NCI-H82 treated with DMSO at 0.1 percent for 48 hours (cell line): Measurements from ENCODE around the gene RAB20.
"Not testable (repeated sequence)": the region's sequence is repeated elsewhere in the genome, so short reads cannot be mapped to it uniquely, and the experiment has no call there.

Source experiments
- DNase-seq: peaks from one replicate; lab custom pipeline; 2025; ENCODE audit not compliant: unreplicated experiment; lab: John Stamatoyannopoulos, UW

RAB20 gene, protein sequence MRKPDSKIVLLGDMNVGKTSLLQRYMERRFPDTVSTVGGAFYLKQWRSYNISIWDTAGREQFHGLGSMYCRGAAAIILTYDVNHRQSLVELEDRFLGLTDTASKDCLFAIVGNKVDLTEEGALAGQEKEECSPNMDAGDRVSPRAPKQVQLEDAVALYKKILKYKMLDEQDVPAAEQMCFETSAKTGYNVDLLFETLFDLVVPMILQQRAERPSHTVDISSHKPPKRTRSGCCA

DNA sequence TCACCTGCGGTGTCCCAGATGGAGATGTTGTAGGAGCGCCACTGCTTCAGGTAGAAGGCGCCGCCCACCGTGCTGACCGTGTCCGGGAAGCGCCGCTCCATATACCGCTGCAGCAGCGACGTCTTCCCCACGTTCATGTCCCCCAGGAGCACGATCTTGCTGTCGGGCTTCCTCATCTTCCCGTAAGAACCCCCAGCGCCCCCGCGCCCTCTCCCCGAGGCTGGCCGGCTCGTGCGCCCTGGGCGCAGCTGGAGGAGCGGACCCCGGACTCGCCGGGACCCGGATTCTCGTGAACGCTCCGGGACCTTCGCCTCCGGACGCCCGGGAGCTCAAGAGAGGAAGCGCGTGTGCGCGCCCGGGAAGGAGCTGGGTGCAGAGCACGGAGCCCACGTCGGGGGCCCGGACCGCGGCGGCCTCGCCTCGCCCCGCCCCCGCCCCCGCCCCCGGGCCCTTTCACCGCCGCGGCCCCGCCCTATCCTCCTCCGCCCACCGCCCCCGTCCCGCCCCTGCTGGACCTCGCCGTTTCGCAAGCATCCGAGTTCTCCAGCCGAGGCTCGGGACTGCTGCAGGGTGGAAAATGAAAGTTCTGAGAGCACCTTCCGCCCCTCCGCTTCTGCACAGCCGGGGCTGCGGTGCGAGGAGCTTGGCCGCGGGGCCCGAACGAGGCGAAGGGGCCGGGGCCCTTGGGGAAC is at the start of gene RAB20:
TSS of gene RAB20 (minus strand) at position 379 of the 692 bp plus-strand sequence. CDS start at position 176, 203 bp downstream.
- peak; percentile 14 for DNase-seq

DNA sequence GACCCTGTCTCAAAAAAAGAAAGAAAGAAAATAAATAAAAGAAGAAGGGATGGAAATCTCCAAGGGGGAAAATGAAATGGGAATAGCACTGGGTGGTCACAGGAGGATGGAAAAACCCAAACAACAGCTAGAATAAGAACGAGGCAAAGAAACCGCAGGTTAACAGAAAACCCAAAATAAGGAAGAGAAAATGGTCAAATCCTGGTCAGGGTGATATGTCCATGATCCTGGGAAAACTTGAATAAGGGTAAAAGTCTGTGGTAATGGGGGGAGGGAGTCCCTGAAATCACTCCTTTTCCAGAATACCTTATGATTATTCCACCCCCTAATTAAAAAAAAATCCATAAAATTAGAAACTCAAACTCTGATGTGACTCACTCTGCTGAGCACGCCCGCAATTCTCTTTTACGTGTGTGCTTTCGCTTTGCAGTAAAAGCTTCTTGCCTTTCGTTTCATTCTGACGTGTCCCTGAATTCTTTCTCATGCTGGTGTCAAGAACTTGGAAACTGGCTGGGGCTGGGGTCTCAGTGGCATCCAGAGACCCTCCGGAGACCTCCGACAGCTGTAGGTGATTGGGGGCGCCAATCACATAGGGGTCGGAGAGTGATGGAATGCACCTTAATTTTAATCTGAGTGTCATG is 49.6 kb upstream of the RAB20 start:
- no peak for DNase-seq

DNA sequence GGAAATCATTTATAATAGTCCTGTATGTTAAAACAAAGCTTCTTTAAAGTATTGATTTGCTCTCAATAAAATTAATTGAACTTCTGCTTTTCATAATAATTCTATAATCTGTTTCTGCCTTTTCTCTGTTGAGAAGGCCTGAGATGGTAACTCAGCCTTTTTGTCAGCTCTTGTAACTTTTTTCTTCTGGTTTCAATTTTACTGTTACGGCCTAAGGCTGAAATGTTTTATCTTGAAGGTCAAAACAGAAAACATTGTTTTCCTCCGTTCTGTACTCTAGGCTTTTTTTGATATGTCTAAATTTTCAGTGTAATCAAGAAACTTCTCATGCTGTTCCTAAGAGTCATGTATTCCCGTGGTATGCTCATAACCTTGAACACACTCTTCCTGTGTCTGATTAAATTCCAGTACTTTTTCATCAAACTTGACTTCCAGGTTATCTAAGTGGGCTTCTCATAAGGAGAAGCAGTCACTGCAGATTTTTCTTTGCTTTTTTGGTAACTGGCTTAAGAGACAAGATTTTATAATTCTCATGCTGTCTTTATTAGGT is 46.2 kb upstream of the RAB20 start:
- DNase-seq: no peak

DNA sequence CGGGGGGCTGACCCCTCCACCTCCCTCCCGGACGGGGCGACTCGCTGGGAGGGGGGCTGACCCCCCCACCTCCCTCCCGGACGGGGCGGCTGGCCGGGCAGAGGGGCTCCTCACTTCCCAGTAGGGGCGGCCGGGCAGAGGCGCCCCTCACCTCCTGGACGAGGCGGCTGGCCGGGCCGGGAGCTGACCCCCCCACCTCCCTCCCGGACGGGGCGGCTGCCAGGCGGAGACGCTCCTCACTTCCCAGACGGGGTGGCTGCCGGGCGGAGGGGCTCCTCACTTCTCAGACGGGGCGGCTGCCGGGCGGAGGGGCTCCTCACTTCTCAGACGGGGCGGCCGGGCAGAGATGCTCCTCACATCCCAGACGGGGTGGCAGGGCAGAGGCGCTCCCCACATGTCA is 44.8 kb upstream of the RAB20 start:
- DNase-seq: not testable (repeated sequence)

DNA sequence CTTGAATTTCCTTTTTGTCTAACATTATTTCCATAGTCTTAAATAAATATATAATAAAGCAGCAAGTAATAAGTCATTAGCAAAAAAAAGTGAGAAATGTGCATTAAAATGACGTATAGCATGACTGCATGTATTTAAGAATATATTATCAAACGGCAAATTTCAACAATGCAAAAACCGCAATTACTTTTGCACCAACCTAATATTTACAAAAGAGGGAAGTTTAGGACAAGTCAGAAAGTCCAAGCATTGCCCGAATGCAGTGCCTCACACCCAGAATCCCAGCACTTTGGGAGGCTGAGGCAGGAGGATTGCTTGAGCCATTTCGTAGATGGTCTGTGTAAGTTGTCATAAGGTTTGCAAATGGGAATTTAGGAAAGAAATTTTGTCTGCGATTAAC is 43.6 kb upstream of the RAB20 start:
- no peak for DNase-seq

DNA sequence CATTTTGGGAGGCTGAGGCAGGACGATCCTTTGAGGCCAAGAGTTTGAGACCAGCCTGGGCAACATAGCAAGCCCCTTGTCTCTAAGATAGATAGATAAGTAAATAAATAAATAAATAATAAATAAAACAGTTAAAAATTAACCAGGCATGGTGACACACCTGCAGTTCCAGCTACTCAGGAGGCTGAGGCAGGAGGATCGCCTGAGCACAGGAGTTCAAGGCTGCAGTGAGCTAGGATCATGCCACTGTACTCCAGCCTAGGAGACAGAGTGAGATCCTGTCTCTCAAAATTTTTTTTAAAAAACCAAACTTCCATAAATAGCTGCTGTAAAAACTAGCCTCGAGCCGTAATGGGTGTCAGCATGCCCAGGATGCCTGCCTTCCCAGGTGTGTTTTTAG is 39.5 kb upstream of the RAB20 start:
- DNase-seq: no peak

DNA sequence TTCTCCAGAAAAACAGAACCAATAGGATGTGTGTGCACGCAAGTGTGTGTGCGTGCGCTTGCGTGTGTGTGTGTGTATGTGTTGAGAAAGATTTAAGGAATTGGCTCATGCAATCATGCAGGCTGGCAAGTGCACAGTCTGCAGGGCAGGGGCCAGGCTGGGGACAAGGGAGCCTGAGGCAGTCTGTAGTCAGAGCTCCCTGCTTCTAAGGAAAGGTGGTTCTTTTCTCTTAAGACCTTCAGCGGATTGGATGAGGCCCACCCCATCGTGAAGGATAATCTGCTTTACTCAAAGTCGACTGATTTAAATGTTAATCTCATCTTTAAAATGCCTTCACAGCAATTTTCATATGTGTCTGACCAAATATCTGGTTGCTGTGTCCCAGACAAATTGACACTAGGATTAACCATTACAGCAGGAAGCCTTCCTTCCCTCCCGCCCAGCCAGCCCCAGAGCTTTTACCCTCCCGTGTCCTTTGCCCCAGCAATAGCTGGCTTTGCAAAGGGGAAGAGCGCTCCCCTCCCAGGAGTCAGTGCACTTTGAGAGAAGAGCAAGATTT is 38.8 kb upstream of the RAB20 start:
- DNase-seq: peak; percentile 65

DNA sequence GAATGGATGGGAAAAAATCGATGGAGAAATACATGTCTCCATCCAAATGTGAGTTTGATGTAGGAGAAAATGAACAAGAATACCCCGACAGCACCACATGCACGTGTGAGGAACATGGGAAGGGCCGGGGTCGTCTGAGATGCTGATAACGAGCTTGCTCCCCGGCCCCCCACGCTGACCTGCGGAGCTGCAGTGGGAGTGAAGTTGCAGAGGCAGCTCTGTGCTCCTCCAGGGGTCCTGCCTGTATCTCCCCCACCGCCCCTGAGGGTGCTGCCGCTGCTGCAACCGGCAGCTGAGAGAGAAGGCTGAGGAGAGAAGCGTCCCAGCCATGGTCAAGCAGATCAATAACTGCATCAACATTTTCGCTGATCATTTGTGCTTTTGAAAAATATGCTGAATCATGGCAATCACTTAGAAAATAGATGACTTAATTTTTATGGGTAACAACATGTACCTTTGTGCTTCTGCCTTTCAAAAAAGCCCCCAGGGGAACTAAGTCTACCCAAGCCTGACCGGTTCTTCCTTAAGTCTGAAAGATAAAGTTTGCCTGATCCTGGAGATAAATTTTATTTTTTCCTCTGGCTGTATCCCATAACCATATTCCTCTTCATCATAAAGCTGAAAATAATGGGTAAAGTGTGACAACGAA is 35.6 kb upstream of the RAB20 start:
- DNase-seq: no peak

DNA sequence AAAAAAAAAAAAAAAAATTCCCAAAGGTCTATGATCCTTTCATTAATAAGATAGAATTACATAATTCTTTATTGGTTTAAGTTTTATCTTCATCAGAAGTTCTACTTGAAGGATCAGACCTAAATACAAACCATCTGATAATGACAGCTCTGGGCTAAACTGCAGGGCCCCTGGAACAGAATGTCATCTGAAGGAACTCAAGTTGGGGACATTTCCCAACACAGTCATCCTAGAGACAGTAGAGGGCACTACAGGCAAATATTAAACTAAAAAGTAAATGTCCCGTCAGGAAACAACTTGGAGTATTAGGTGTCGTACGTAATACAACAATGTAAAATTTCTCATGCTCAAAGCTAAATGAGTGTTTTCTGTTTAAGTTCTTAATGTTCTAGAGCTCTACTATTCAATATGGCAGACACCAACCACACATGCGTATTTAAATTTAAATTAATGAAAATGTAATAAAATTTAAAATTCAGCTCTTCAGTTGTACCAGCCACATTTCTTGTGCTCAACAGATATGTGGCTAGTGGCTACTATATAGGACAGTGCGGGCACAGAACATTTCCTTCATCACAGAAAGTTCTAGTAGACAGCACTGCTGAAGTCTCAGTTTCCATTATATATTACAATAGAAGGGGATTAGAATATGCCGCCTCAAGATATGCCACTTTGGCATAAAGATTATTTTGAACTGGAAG is 32.1 kb upstream of the RAB20 start:
- peak; percentile 46 for DNase-seq

DNA sequence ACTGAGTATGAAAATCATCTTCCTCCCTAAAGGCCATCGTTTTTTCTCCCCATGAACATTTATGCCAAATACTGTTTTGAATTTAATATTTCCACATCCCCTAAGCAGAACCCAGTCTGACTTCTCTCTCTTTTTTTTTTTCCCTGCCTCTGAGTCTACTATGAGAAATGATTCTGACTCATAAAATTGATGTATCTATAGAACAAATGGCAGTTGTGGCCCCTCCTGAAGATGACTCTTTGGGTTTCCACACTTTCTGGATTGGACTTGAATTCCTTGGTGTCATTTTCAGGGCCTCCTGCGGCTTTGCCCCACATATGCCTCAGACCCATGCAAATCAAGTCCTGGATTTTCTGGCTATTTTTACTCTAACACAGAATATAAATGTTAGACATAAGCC is 31.1 kb upstream of the RAB20 start:
- DNase-seq: no peak

DNA sequence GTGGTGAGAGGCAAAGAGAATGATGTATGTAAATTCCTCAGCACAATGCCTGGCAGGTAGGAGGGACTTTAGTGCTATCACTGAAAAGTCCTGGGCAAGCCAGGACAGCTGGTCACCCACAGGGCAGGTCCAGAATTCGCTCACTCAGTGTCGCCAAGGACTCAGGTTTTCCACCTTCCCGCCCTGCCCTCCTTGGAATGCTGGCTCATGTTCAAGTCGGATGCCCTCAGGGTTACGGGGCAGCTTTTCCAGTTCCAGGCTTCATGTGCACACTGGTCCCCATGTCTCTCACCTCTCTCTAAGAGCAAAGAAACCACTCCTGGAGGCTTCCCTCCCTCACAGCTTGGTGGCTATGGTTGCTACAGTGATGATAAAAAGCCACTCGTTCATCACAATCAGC is 29.1 kb upstream of the RAB20 start:
- DNase-seq: no peak

DNA sequence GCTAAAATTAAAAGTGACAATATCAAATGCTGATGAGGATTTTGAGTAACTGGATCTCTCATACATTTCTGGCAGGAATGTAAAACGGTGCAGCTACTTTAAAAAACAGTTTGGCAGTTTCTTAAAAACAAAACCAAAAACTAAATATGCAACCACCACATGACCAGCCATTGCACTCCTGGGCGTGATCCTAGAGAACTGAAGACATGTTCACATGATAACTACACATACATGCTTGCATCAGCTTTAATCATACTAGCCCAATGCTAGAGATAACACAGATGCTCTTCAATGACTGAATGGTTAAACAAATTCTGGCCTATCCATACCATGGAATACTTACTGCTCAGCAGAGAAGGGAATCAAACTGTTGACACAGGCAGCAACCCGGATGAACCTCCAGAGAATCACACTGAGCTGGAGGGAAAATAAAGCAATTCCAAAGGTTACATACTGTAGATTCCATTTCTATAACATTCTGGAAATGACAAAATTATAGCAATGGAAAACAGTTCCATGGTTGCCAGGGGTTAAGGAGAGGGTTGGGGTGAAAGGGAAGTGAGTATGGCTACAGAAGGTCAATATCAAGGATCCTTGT is 28.4 kb upstream of the RAB20 start:
- DNase-seq: no peak

DNA sequence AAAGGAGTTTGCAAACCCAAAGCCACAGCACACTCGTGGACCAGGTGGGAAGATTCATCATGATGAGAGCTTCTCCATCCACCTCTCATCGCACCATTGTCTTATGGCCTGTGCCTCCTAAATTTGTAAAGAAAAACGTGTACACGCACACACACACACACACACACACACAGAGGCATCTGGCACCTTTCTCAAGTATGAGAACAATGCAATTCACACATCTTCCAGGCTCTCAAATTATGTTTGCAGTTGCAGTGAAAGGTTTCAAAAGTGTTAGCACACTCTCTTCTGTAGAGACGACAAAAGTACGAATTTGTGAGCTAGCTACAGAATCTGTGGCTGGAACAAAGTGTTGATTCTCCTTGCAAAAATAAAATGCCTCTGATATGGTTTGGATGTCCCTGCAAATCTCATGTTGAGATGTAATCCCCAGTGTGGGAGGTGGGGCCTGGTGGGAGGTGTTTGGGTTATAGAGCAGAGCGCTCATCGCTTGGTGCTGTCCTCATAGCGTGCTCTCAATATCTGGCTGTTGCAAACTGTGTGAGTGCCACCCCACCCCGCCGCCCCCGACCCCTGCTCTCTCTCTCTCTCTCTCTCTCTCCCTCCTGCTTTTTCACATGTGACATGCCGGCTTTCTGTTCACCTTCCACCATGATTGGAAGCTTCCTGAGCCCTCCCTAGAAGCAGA is 21.8 kb upstream of the RAB20 start:
- no peak for DNase-seq

DNA sequence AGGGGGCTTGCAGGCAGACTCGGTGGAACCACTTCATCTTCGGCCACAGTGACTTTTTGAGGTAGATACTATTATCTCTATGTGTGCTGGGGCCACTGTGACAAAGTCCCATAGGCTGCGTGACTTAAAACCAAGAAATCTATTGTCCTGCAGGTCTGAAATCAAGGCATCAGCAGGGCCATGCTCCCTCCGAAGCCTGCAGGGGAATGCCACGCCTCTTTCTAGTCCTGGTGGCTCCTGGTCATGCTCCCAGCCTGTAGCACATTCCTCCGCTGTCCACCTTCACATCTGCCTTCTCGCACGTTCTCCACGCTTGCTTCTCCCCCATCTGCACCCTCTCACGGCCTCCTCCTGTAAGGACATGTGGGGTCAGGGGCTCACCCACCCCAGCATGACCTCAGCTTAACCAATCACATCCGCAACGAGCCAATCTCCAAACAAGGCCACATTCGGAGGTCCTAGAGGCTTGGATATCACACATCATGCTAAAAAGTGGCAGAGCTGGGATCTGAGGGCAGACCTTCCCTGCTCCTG is 21.0 kb upstream of the RAB20 start:
- DNase-seq: no peak

DNA sequence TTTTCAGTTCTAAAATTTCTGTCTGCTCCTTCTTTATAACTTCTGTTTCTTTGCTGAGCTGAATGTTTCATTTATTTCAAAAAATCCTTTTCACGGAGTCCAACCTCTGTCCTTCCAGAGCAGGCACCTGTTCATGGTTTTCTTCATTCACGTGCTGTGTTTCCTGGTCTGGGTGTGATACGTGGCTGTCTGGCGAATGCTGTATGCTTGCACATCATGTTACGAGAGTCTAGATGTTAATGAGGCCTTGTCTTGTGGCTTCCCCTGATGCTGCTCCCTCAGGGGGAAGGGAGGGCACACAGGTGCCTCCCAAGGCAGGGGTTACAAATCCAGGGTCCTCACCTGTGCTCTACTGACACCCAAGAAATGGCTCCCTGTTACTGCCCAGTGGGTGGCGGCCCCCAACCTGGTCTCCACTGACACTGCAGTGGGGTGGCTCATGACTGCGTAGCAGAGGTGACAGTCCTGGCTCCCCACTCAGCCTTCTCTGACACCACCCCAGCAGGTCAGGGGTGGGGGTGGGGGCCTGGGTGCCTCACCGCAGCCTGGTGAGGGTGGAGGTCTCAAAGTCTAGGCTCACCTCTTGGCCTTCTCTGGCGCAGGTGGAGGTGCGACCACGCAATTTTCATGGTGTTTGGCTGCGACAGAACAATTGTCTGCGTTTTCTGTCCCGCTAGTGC is 20.1 kb upstream of the RAB20 start:
- DNase-seq: no peak

DNA sequence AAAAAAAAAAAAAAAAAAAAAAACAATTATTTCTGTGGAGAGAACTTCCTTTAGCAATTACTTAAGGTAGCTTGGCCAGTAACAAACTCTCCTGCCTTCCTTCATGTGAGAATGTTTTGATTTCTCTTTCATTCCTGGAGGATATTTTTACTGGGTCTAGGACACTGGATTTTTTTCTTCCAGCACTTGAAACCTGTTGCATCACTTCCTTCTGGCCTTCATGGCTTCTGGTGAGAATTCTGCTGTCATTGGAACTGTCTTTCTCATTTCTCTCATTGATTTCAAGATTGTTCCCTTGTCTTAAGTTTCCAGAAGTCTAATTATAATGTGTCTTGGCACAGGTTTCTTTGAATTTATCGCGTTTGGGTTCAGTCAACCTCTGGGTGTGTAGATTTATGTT is 19.3 kb upstream of the RAB20 start:
- no peak for DNase-seq

DNA sequence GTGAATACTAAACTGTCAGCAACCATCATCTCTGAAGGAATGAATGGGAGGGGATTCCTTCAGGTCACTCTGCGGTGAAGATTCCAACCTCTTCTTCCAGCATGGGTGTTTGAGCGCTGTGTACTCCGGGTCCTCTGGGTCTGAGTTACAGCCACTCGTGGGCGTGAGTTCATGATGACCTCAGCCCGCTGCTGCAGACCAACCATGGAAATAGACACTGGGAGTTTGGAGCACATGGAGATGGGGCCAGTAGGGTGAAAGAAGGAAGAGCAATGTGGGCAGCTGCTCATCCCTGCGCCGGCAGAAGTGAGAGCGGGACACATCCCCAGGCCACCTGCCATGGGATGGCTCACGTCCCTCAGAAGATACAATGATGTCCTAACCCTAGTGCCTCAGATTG is 16.8 kb upstream of the RAB20 start:
- no peak for DNase-seq

DNA sequence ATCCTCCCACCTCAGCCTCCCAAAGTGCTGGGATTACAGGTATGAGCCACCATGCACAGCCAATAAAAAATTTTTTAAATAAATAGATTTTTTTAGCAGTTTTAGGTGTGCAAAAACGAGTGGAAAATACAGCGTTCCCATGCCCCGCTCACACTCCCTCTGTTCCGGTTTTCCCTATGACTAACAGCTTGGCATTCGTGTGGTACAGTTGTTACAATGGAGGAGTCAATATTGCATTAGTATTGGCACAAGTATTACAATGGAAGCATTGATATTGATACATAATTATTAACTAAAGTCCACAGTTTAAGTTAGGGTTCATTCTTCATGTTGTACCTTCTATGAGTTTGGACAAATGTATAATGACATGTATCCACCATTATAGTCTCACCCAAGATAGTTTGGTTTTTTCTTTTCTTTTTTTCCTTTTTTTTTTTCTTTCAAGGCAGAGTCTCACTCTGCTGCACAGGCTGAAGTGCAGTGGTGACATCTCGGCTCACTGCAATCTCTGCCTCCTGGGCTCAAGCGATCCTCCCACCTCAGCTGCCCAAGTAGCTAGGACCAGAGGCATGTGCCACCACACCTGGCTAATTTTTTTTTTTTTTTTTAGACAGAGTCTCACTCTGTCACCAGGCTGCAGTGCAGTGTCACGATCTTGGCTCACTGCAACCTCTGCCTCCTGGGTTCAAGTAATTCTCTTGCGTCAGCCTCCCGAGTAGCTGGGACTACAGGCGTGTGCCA is 15.4 kb upstream of the RAB20 start:
- DNase-seq: no peak
